ENCODE data around the gene CREBZF.
"Not testable (repeated sequence)": the region's sequence is repeated elsewhere in the genome, so short reads cannot be mapped to it uniquely, and the experiment has no call there.

CREBZF gene

DNA sequence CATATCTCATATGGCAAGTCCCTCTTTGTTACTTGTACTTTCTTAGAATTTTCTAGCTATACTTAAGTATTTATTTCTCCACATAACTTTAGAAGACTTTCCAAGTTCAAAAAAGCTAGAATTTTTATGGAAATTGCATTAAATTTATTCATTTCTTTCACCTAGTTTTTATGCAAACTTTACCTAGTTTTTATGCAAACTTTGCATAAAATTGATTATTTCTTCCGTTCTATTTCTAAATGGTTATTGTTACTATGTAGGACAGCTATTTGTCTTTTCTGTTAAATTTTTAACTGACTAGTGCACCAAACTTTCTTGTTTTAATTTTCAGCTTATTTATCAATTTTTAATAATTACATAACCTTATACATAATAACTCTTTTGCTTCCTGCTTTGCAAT is 3.2 kb upstream of the CREBZF start:
- DNase-seq, result no peak

DNA sequence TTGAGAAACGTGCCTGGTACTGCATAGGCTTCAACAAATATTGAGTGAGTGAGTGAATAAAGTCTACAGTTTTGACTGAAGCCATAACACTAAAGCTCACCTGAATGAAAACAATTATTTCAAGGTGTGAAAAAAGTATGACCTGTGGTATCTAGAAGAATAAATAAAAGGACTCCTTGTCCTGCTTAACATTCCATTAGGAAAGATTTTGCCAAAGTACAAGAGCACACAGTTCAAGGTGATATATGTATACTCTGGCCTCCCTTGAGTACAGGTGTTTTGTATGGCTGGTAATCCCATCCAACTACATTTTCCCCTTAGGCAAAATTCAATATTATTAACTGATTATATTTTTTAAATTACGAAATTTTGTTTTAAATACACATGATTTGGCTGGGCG is 1.8 kb upstream of the CREBZF start:
- no peak for DNase-seq

DNA sequence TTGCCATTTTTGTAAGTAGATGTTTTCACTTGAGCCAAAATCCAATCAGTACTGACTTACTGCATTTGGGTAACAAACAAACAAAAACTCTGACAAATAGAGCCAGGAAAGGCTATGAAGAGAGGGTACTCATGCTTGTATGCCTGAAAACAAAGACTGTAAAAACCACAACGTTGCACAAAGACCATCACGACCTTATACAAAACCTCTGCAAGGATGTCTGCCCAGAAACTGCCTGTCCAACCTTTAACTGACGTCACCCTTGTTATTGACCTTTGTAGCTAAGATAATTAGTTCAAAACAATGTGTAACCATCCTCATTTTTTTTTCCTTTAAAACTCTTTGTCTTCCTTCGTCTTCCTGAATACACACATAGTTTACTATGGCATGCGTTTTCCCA is 804 bp upstream of the CREBZF start:
- no peak for DNase-seq

DNA sequence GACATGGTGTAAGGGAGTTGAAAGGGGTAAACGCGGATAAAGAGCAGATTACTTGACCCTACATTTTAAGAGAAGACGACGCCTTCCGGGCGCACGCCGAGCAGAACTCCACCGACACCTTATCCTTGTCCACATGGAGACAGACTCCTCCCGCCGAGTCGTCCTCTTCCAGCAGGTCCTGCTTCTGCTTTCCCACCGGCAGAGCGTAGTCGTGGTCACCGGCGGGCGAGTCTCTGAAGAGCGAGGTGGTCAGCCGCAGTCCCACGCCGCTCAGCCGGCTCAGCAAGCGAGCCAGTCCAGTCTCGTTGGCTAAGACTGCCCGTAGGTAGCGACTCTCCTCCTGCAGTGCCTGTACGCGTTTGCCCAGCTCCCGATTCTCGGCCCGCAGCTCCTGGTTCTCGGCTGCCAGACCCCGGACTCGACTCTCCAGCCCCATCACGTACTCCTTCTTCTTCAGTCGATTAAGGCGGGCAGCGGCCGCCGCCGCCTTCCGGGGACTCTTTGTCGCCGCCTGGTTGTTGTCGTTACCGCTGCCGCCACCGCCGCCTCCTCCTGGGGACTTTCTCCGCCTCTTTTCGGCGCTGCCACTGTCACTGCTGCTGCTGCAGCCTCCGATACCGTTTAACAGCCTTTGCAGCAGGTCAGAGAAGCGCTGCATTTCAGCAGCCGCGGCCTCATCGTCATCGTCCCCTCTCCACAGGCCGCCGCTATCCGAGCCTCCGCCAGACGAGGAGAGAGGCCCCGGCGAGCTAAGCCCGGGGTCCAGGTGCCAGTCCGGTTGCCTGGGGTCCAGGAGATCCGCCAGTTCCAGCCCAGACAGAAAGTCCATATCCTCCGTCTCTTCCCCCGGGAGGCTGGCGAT is 945 bp downstream of the CREBZF start:
- DNase-seq, result peak; percentile 88

DNA sequence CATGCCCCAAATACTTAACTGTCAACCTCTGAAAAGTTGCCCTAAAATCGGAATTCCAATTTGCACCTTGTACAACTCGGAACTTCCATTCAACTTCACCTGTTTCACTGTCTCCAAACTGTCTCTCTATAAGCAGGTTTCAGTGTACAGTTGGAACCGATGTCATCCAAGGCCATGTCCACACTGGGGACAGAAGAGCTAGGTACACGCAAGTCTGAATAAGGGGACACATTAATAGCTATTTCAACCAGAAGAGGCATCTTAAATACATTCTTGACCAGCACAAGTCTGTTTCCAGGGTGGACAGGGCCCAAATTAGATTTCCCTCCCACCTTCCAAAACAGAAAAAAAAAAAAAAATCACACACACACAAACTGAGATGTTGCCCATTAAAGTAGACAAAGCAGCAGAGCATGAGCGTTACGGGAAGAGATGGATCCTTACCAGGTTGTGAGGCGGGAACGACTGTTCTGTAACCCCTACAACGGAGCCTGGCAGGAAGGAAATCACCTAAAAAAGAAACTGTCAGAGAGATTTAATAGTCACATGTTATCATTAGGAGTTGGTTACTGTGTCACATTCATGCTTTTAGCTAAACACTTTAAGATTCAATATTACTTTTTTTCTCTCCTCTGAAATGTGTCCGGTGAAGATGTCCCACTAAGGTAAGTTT is 1.7 kb downstream of the CREBZF start:
- no peak for DNase-seq

DNA sequence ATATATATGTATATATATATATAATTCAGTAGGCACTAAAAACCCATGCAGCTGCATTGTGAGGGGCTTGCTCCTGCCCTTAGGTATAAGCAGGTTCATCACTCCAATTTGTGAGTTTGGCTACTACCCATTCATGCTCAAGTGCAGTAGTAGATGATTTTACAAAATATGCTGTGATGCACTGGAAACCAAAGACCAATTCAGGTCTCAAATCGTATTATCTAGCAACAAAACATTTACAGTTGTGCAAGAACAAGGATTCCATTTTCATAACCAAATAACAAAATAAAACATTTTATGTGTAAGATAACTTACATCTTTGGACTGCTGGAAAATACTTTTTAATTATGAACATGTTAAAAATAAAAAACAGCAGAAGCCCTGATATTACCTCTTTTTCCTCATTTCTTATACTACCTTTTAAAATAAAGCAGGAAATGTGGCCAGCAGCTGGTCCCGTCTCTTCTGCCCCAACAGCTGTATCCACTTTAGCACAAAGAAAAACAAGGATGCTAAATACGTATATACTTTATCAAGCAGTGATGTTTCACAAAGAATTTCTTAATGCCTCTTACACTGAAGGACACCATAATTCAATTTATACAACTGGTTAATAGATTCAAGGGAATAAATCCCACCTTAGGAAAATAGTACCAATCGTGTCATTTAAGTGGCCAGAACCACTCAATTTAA is 2.8 kb downstream of the CREBZF start:
- no peak for DNase-seq

DNA sequence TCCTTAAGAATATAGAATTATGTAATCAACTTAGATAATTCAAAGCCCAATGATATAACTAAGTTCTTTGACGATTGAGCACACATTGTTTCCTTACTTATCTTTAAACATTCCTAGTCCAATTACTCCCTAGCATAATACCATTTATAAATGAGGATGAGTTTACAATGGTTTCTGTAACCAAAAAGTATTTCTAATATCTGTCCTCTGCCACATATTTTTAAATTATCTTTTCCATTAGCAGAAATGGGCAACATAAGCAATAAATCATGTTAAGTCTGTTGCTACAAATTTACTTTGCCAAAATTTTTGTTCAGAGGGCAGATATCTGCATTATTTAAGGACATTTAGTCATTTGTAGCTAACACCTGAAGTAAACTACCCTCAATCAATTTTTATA is 6.7 kb downstream of the CREBZF start:
- no peak for DNase-seq

DNA sequence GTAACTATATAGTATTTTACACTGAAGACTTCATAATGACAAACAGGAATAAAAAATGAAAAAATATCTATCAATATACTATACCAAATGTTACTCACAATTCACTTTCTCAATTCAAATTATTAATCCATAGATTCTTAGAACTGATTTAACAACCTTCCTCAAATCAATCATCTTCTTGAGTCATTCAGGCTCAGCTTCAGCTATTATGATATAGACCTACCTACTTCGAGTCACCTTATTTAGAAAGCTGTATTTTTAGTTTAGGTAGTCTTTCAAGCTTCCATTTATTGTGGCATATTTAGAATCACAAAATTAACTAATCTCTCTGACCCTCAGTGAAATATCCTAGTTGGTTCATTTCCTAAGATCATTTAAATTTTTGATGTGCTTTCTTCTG is 8.2 kb downstream of the CREBZF start:
- DNase-seq, result no peak

DNA sequence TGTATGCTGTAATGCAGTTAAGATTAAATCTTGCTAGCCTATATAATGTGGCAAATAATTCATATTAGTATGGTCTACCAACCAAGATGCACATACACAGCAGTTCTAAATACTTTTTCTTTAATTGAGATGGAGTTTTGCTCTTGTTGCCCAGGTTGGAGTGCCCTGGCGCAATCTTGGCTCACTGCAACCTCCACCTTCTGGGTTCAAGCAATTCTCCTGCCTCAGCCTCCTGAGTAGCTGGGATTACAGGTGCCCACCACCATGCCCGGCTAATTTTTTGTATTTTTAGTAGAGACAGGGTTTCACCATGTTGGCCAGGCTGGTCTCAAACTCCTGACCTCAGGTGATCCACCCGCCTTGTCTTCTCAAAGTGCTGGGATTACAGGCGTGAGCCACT is 10.6 kb downstream of the CREBZF start:
- DNase-seq, result not testable (repeated sequence)

DNA sequence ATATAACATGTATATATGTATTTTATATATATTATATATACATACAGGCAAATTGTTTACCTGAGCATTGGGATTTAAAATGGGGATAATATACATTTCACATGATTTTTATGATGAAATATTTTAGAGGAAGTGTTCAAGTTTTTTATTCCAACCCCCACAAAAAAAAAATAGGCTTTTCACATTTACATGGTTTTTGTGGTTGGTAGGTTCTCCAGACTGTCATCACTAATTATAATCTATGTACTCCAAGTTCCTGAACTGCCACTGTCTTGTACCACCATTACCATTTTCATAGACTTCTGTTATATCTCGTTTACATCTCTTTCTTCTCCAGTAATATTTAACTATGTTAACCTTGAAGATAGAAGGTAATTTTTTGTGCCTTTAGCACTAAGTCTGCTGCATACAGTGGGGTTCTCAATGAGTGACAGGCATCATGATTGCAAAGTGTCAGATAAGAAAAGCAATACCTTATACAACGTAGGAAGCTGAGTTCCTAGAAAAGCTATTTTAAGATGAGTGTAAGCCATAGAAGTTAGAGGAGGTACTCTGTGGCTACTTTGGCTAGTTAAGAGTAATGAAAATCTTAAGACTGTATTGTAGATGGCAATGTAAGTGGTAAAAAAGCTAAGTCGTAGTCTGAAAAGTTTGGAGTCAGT is 12.0 kb downstream of the CREBZF start:
- DNase-seq, result no peak

DNA sequence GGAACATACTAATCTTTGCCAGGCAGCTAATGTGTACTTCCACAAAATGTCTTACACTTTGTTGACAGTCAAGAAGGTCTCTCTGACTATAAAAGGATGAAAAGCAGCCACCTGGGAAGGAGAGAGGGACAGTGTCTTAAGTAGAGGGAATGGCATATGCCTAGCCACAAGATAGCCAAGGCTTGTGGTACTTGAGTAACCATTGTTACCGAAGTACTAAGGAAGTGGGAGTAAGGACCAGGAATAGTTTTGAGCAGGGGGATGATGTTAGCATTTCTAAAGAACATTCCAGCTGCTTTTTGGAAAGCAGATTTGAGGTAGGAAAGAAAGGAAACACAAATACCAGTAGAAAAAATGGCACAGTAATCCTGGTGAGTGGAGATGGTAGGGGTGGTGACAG is 13.8 kb downstream of the CREBZF start:
- no peak for DNase-seq

DNA sequence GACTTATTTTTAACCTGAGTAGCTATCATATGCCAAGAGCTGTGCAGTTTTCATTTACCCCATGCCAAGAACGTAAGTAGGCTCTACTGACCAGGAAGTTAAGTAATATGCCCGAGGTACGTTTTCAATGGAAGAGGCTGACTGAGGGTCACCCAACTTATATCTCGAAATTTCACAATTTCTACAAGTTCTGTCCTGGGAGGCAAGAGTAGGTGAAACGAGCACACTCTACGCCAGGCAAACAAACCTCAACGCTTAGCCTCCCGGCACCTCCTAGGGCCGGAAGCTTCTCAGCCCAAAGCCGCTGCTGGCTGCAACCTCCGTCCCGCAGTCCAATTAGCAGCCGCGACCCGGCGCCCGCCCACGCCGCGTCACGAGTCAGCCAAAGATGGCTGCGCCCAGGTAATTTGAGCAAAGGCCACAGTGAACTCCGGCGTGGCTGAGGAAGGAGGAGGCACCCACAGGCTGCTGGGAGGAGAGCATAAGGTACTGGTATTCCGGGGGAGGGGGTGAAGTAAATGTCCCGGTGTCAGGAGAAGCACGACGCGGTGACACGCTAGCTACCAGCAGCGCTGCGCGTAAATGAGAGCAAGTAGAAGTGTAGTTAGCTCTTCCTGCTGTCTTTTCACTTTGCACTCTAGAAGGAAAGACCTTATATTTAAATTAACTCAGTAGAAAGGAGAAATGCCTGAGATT is 17.2 kb downstream of the CREBZF start, which contains the start of gene TMEM126A:
Gene TMEM126A, plus strand, starts transcription at position 364 of the 696 bp plus-strand sequence. CDS start 2,289 bp downstream, outside the sequence.
- peak; percentile 98 for DNase-seq

DNA sequence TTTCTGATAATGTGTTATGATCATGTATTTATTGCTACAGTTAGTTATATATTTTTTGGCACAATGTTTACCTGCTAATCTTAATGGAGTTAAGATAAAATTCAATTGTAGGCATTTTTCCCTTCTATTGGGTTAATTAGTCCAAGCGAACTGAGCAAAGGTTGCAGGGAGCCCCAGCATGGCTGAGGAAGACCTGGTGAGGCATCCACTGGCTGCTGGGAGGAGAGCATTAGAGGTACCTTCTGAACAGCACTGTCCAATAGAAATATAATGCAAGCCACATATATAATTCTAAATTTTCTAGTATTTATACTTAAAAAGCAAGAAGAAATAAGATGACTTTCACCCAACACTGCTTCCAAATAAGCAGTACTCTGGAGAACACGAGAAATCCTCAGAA is 17.9 kb downstream of the CREBZF start:
- DNase-seq, result no peak

DNA sequence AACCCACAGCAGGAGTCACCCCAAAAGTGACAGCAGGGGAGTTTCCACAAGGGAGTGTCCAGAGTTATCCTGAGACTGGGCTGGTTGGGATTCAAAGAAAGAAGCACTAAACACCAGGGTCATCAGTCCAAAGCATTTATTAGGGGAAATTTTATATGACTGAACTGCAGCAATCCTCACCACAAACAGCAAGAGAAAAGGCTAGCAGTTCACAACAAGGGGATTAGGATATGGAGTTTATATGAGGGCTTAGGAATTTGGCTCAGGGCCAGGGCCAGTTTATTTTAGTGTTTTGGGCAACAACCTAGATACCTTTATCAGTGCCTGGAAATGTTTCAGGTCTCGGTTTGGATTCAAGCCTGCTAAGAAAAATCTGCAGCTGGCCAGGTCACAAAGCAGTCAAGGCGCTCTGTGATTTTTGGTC is 21.7 kb downstream of the CREBZF start:
- no peak for DNase-seq

DNA sequence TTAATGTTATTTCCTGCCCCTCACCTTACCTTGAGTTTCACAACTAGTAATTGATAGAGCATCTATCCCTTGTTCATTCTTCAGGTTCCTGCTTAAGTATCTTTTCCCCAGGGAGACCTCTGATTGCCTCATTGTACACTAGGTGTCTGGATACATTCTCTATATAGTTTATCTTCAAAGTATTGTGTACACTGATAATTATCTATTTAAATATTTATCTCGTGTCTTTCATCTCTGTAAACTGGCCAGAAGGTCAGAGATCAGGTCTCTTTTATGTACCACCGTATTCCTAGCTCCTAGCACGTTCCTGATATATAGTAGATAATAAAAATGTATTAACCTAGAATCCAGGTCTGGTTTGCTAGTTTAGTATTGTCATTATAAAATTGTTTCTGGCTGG is 30.2 kb downstream of the CREBZF start:
- no peak for DNase-seq

DNA sequence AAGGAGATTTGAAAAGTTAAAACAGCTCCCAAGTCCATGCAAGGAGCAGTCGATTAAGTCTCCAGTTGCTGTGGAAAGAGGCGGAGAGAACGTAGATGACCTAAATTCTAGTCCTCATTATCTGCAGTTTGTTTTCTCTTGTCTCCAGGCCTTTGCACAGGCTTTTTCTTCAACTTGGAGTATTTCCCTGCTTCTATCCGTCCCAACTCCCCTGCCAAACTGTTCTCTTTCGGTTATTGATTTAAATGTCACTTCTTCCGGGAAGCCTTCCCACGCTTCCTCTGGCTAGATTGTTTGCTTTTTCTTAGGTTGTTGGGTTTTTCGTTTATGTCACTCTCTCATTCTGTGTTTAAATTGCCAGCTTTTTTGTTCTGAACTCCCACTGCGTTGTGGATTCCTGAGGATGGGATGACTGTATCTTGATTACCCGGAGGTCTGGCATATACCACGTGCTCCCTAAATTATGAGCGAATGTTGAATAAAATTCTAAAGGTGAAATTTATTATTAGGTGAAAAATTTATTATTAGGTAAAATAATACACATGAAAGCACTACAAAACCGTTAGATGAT is 36.1 kb downstream of the CREBZF start:
- no peak for DNase-seq

DNA sequence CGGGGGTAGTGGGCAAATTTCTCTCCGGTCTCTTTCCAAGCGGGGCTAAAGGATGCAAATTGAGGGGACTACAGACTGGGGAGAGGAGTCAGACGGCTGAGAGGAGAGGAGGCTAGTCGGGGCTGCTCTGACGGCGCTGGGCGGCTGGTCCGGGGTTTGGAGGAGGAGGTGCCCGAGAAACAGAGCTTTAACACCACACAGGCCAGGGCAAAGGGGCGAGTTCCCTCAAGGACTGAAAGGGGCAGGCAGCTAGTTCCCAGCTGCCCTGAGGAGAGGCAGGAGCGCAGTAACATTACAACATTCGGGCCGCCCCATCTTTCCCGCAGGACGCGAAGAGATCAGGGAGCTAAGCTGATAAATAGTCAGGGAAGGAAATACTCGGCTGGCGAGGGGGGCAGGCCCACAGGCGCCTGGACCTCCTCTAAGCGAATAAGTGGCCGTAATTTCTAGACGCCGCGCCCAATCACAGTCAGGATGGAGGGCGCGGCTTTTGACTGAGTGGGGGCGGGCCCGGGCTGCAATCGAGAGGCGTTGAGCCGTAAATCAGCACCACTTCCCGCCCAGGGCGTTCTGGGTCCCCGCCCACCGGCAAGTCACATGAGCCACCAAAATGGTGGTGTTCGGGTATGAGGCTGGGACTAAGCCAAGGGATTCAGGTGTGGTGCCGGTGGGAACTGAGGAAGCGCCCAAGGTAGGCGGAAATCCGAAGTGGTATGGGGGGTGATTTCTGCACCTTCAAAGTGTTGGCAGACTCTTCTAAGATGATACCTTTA is 36.7 kb downstream of the CREBZF start, which contains the start of gene TMEM126B:
Gene TMEM126B, plus strand, starts transcription at position 596 of the 773 bp plus-strand sequence. Its CDS starts 15 bp downstream, at position 611.
- DNase-seq, result peak; percentile 99

DNA sequence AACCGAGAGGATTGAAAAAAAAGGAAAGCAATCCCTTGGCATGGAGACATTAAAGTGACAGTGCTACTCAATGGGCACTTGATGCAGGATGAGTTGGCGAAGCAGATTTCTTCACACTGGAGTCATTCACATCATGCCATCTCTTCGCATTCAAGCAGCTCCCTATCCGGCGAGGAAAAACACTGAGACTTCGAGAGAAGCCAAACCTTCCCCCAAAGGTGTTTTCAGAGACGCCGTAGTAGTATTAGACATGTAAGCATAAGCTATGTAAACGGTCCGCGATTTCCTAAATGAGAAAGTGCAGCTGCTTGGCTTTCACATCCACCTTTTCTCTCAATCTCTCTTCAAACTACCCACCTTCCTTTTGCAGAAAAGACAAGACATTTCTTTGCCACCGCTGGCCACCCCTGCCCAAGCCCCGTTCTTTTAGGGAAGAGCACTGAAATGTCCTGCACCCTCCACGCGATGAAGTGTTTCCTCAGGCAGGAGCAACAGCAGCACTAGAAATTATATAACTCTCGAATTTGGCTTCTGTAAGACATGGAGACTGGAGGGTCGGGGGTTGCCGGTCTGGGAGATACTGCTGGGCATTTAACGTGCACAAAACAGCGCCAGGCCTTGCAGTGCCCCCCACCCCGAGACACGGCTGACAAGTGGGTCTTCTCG is 37.5 kb downstream of the CREBZF start, which contains the start of gene DLG2:
Gene DLG2, minus strand, starts transcription at position 13 of the 666 bp plus-strand sequence.
- peak; percentile 58 for DNase-seq

DNA sequence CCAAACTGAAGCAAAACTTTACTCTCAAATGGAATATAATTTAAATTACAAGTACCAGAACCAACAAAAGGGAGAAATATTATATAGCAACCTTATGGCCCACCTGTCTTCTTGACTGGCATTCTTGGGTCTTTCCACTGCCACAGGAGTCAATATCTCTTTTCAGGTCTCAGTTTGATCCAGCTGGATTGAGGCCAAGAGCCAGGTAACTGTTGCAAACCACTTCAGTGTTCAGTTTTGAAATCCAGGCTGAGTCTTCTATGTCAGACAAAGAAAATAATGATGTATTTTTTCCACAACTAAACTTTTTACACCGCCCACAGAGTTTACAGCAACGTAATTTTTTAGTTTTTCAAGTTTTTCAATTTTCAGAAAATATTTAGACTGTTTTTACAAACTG is 38.4 kb downstream of the CREBZF start:
- DNase-seq, result no peak

DNA sequence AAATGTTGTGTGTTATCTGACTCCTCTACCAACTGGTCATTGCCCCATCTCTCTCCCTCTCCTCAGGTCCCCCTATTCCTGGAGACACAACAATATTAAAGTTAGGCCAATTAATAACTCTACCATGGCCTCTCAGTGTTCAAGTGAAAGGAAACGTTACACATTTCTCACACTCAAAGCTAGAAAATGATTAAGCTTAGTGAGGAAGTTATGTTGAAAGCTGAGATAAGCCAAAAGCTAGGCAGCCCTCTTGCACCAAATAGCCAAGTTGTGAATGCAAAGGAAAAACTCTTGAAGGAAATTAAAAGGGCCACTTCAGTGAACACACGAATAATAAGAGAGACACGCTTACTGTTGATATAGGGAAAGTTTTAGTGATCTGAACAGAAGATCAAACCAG is 44.7 kb downstream of the CREBZF start:
- no peak for DNase-seq
